ENCODE results near the gene AP1B1.

AP1B1 gene

GRCh38 chr22:29387921-29388758, at the start of gene AP1B1:
TSS of gene AP1B1 (minus strand) at chr22:29388570. CDS start at chr22:29367243, 21,327 bp downstream.
- ChIA-PET POLR2A (no interaction called here), CTCF (interaction anchor here (0.8 to 0.9 kb wide), 2 partner anchors 32 to 136 kb away, joined by 3 to 4 read pairs; no protein-coding TSS in a partner anchor)
- no peak for TF ChIP-seq CTCF (IDR thresholded peaks at IDR 0.05; ENCODE audit: control extremely low read depth, extremely low read depth, low read depth, missing control alignments)
- DNase-seq (ENCODE audit: extremely low spot score): peak; percentile 98

- POLR2A ChIA-PET: no interaction called here
- TF ChIP-seq CTCF (IDR thresholded peaks at IDR 0.05; ENCODE audit: control extremely low read depth, extremely low read depth, low read depth, missing control alignments): no peak
- CTCF ChIA-PET: no interaction called here
- no peak for DNase-seq (ENCODE audit: extremely low spot score)
Measured at GRCh38 chr22:29435236-29436136, 47.1 kb upstream of the AP1B1 start.

GRCh38 chr22:29434288-29434687, 45.9 kb upstream of the AP1B1 start:
- ChIA-PET POLR2A (no interaction called here), CTCF (interaction anchor here (1.5 kb wide), 1 partner anchor 11 kb away, joined by 3 read pairs; no protein-coding TSS in a partner anchor)
- TF ChIP-seq CTCF (IDR thresholded peaks at IDR 0.05; ENCODE audit: control extremely low read depth, extremely low read depth, low read depth, missing control alignments): no peak
- DNase-seq (ENCODE audit: extremely low spot score): no peak

- CTCF ChIA-PET: interaction anchor here (1.5 kb wide), 1 partner anchor 10 kb away, joined by 3 read pairs; no protein-coding TSS in a partner anchor
Measured at GRCh38 chr22:29433856-29434255, 45.5 kb upstream of the AP1B1 start.

GRCh38 chr22:29431986-29432385, 43.6 kb upstream of the AP1B1 start:
- DNase-seq (ENCODE audit: extremely low spot score): no peak
- ChIA-PET CTCF (interaction anchor here (1.2 kb wide), 1 partner anchor 21 kb away, joined by 3 read pairs; no protein-coding TSS in a partner anchor), POLR2A (no interaction called here)
- no peak for TF ChIP-seq CTCF (IDR thresholded peaks at IDR 0.05; ENCODE audit: control extremely low read depth, extremely low read depth, low read depth, missing control alignments)

More at GRCh38 chr22:29433856-29434255, 45.5 kb upstream of the AP1B1 start:
- TF ChIP-seq CTCF (IDR thresholded peaks at IDR 0.05; ENCODE audit: control extremely low read depth, extremely low read depth, low read depth, missing control alignments): no peak
- DNase-seq (ENCODE audit: extremely low spot score): no peak
- POLR2A ChIA-PET: no interaction called here

GRCh38 chr22:29427176-29427760, 38.9 kb upstream of the AP1B1 start:
- no peak for DNase-seq (ENCODE audit: extremely low spot score)
- ChIA-PET POLR2A (no interaction called here), CTCF (no interaction called here)
- no peak for TF ChIP-seq CTCF (IDR thresholded peaks at IDR 0.05; ENCODE audit: control extremely low read depth, extremely low read depth, low read depth, missing control alignments)

All from GM10248 (cell line).